HepG2 (cell line): ENCODE measurements around the gene SLC16A3. TPM values are rescaled to one million over a fixed set of nuclear protein-coding genes. Genes with fewer than 3 reads are reported as not detected.

ENCODE experiments used
- DR1 ChIP-seq: sonication (generic); formaldehyde crosslinking; IDR thresholded peaks from 2 replicates; pipeline ENCODE4 v1.8.0; 2021; ENCODE audit warnings: mild to moderate bottlenecking, missing genetic modification reagents, inconsistent platforms
- GATA4 ChIP-seq: sonication (generic); IDR thresholded peaks from 2 replicates; pipeline ENCODE4 v1.6.1; 2016; ENCODE audit warnings: antibody characterized with exemption, low read depth, borderline replicate concordance
- HMG20B ChIP-seq: conservative IDR thresholded peaks from 2 replicates; pipeline ENCODE4 v1.6.1; 2016; ENCODE audit warnings: missing genetic modification reagents, missing compliant biosample characterization
- LRRFIP1 ChIP-seq: sonication (generic); formaldehyde crosslinking; conservative IDR thresholded peaks from 2 replicates; pipeline ENCODE4 v1.4.0; 2020; ENCODE audit warnings: missing genetic modification reagents
- MIXL1 ChIP-seq: IDR thresholded peaks from 2 replicates; pipeline ENCODE4 v1.6.1; 2016
- MTA1 ChIP-seq: sonication (generic); formaldehyde crosslinking; IDR thresholded peaks from 2 replicates; pipeline ENCODE4 v1.4.0; 2020; ENCODE audit warnings: missing genetic modification reagents, mild to moderate bottlenecking, borderline replicate concordance
- MYNN ChIP-seq: sonication (generic); formaldehyde crosslinking; IDR thresholded peaks from 2 replicates; pipeline ENCODE4 v1.4.0; 2020; ENCODE audit warnings: mild to moderate bottlenecking, low read depth, missing genetic modification reagents
- POLR2AphosphoS2 ChIP-seq: IDR thresholded peaks from 2 replicates; pipeline ENCODE4 v1.6.1; 2011; ENCODE audit warnings: low read depth, low read length, improper control_type of control experiment
- REXO4 ChIP-seq: sonication (generic); formaldehyde crosslinking; IDR thresholded peaks from 2 replicates; pipeline ENCODE4 v1.8.0; 2022; ENCODE audit warnings: missing genetic modification reagents, mild to moderate bottlenecking, borderline replicate concordance
- TBX2 ChIP-seq: sonication (generic); formaldehyde crosslinking; IDR thresholded peaks from 2 replicates; pipeline ENCODE4 v1.5.0; 2020; ENCODE audit warnings: missing genetic modification reagents, mild to moderate bottlenecking, borderline replicate concordance
- TERF1 ChIP-seq: sonication (generic); formaldehyde crosslinking; IDR thresholded peaks from 2 replicates; pipeline ENCODE4 v1.8.0; 2022; ENCODE audit warnings: mild to moderate bottlenecking, missing genetic modification reagents, moderate library complexity
- U2AF2 ChIP-seq: fragments of 200-400 bp; formaldehyde crosslinking; IDR thresholded peaks from 2 replicates; pipeline ENCODE4 v1.6.1; 2017; ENCODE audit warnings: low read depth, mild to moderate bottlenecking, low read length
- ZNF160 ChIP-seq: sonication (generic); formaldehyde crosslinking; IDR thresholded peaks from 2 replicates; pipeline ENCODE4 v1.8.0; 2022; ENCODE audit warnings: mild to moderate bottlenecking, inconsistent platforms, missing genetic modification reagents
- ZNF280B ChIP-seq: sonication (generic); formaldehyde crosslinking; IDR thresholded peaks from 2 replicates; pipeline ENCODE4 v1.5.0; 2020; ENCODE audit warnings: missing genetic modification reagents, mild to moderate bottlenecking, borderline replicate concordance
- ZNF296 ChIP-seq: sonication (generic); formaldehyde crosslinking; conservative IDR thresholded peaks from 2 replicates; pipeline ENCODE4 v1.5.0; 2020; ENCODE audit warnings: mild to moderate bottlenecking, missing genetic modification reagents
- ZNF512 ChIP-seq: sonication (generic); formaldehyde crosslinking; IDR thresholded peaks from 2 replicates; pipeline ENCODE4 v1.4.0; 2020; ENCODE audit warnings: mild to moderate bottlenecking, missing genetic modification reagents
- ZNF530 ChIP-seq: sonication (generic); formaldehyde crosslinking; IDR thresholded peaks from 2 replicates; pipeline ENCODE4 v1.5.0; 2020; ENCODE audit warnings: low read depth, mild to moderate bottlenecking, missing genetic modification reagents
- ZNF616 ChIP-seq: sonication (generic); formaldehyde crosslinking; IDR thresholded peaks from 2 replicates; pipeline ENCODE4 v1.5.0; 2020; ENCODE audit warnings: low read depth, mild to moderate bottlenecking, missing genetic modification reagents
- polyA plus RNA-seq, 8 experiments: library from polyadenylated mRNA; depleted of rRNA in 3 of 8; stranded (reverse) in 7 of 8; unstranded in 1 of 8; fragments of >200 nt; fragmentation: Illumina TruSeq in 4 of 8; extraction: Trizol in 4 of 8; gene quantifications; 2 replicates each; pipeline versions ENCODE4 v1.2.1 to v1.2.3, GENCODE V29; 2011 to 2016; ENCODE audit warnings: low read depth in 4 of 8, missing spikeins in 1 of 8, mixed read lengths in 1 of 8; ENCODE audit not compliant: insufficient read depth in 1 of 8
- total RNA-seq, 5 experiments: library from RNA; depleted of rRNA; stranded (reverse); fragments of >200 nt; fragmentation: Illumina TruSeq; extraction: Trizol; gene quantifications; 2 replicates each; pipeline ENCODE4 v1.2.3, GENCODE V29; 2016; ENCODE audit warnings: low read depth in 1 of 5

SLC16A3 gene
- total and polyA plus RNA-seq, 2 of the 13 experiments (the other 11 are each of a cell fraction or from before 2014, with no cell fraction given), result 242 to 349 TPM

GRCh38 chr17:82231562-82232321 lies 2.9 kb downstream of the SLC16A3 start (continued):
- TF ChIP-seq ZNF512 (CRISPR knock-in tag) (no peak), GATA4 (peak; percentile 52; the same call in 1 of the 2 replicates), POLR2AphosphoS2 (no peak), TBX2 (CRISPR knock-in tag) (peak; percentile 99), ZNF280B (no peak; the same call in none of the 2 replicates), LRRFIP1 (CRISPR knock-in tag) (no peak), ZNF530 (CRISPR knock-in tag) (no peak), ZNF160 (no peak; the same call in 1 of the 2 replicates), U2AF2 (0 out of 2 replicates have a peak, but pooled peaks have one; percentile 28), REXO4 (CRISPR knock-in tag) (no peak), HMG20B (CRISPR knock-in tag) (no peak; the same call in 1 of the 2 replicates), TERF1 (CRISPR knock-in tag) (no peak), ZNF616 (CRISPR knock-in tag) (no peak), DR1 (CRISPR knock-in tag) (peak; percentile 36; the same call in 1 of the 2 replicates), ZNF296 (CRISPR knock-in tag) (peak; percentile 91), MTA1 (CRISPR knock-in tag) (peak; percentile 89), MIXL1 (CRISPR knock-in tag) (no peak; the same call in none of the 2 replicates), MYNN (CRISPR knock-in tag) (peak; percentile 86)
